ENCODE measurements around the gene GRWD1.

Gene GRWD1

DNA sequence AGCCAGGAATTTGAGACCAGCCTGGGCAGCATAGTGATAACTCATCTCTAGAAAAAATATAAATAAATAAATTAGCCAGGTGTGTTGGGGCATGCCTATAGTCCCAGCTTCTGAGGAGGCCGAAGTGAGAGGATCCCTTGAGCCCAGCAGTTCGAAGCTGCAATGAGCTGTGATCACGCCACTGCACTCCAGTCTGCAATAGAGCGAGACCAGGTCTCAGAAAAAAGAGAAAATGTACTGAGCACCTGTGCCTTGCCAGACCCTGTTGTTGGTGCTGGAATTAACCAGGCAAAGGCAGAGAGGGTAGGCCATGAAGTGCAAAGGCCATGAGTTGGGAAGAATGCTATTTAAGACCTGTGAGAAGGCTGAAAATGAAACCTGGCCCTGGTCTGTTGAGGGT, 26.1 kb downstream of the GRWD1 start (continued):
- TF ChIP-seq, protein P1, sequence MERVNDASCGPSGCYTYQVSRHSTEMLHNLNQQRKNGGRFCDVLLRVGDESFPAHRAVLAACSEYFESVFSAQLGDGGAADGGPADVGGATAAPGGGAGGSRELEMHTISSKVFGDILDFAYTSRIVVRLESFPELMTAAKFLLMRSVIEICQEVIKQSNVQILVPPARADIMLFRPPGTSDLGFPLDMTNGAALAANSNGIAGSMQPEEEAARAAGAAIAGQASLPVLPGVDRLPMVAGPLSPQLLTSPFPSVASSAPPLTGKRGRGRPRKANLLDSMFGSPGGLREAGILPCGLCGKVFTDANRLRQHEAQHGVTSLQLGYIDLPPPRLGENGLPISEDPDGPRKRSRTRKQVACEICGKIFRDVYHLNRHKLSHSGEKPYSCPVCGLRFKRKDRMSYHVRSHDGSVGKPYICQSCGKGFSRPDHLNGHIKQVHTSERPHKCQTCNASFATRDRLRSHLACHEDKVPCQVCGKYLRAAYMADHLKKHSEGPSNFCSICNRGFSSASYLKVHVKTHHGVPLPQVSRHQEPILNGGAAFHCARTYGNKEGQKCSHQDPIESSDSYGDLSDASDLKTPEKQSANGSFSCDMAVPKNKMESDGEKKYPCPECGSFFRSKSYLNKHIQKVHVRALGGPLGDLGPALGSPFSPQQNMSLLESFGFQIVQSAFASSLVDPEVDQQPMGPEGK (tag by site-specific recombination; IDR thresholded peaks at IDR 0.05): no peak
- no peak for TF ChIP-seq ZNF416 (tag by site-specific recombination; IDR thresholded peaks at IDR 0.05)
- no peak for TF ChIP-seq ZNF623 (tag by site-specific recombination; IDR thresholded peaks at IDR 0.05)
- TF ChIP-seq SETDB1 (IDR thresholded peaks at IDR 0.05; ENCODE audit: insufficient read length, low read length): no peak
- no peak for TF ChIP-seq REPIN1 (tag by site-specific recombination; IDR thresholded peaks at IDR 0.05; ENCODE audit: low read depth)
- TF ChIP-seq ZNF701 (tag by site-specific recombination; IDR thresholded peaks at IDR 0.05): no peak
- TF ChIP-seq, protein P2, sequence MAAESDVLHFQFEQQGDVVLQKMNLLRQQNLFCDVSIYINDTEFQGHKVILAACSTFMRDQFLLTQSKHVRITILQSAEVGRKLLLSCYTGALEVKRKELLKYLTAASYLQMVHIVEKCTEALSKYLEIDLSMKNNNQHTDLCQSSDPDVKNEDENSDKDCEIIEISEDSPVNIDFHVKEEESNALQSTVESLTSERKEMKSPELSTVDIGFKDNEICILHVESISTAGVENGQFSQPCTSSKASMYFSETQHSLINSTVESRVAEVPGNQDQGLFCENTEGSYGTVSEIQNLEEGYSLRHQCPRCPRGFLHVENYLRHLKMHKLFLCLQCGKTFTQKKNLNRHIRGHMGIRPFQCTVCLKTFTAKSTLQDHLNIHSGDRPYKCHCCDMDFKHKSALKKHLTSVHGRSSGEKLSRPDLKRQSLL (tag by site-specific recombination; IDR thresholded peaks at IDR 0.05): no peak
- no peak for TF ChIP-seq ZNF23 (tag by site-specific recombination; IDR thresholded peaks at IDR 0.05; ENCODE audit: borderline replicate concordance)
- TF ChIP-seq, protein P3, sequence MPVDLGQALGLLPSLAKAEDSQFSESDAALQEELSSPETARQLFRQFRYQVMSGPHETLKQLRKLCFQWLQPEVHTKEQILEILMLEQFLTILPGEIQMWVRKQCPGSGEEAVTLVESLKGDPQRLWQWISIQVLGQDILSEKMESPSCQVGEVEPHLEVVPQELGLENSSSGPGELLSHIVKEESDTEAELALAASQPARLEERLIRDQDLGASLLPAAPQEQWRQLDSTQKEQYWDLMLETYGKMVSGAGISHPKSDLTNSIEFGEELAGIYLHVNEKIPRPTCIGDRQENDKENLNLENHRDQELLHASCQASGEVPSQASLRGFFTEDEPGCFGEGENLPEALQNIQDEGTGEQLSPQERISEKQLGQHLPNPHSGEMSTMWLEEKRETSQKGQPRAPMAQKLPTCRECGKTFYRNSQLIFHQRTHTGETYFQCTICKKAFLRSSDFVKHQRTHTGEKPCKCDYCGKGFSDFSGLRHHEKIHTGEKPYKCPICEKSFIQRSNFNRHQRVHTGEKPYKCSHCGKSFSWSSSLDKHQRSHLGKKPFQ (tag by site-specific recombination; IDR thresholded peaks at IDR 0.05): no peak
- TF ChIP-seq, protein P4, sequence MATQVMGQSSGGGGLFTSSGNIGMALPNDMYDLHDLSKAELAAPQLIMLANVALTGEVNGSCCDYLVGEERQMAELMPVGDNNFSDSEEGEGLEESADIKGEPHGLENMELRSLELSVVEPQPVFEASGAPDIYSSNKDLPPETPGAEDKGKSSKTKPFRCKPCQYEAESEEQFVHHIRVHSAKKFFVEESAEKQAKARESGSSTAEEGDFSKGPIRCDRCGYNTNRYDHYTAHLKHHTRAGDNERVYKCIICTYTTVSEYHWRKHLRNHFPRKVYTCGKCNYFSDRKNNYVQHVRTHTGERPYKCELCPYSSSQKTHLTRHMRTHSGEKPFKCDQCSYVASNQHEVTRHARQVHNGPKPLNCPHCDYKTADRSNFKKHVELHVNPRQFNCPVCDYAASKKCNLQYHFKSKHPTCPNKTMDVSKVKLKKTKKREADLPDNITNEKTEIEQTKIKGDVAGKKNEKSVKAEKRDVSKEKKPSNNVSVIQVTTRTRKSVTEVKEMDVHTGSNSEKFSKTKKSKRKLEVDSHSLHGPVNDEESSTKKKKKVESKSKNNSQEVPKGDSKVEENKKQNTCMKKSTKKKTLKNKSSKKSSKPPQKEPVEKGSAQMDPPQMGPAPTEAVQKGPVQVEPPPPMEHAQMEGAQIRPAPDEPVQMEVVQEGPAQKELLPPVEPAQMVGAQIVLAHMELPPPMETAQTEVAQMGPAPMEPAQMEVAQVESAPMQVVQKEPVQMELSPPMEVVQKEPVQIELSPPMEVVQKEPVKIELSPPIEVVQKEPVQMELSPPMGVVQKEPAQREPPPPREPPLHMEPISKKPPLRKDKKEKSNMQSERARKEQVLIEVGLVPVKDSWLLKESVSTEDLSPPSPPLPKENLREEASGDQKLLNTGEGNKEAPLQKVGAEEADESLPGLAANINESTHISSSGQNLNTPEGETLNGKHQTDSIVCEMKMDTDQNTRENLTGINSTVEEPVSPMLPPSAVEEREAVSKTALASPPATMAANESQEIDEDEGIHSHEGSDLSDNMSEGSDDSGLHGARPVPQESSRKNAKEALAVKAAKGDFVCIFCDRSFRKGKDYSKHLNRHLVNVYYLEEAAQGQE (tag by site-specific recombination; IDR thresholded peaks at IDR 0.05): no peak

DNA sequence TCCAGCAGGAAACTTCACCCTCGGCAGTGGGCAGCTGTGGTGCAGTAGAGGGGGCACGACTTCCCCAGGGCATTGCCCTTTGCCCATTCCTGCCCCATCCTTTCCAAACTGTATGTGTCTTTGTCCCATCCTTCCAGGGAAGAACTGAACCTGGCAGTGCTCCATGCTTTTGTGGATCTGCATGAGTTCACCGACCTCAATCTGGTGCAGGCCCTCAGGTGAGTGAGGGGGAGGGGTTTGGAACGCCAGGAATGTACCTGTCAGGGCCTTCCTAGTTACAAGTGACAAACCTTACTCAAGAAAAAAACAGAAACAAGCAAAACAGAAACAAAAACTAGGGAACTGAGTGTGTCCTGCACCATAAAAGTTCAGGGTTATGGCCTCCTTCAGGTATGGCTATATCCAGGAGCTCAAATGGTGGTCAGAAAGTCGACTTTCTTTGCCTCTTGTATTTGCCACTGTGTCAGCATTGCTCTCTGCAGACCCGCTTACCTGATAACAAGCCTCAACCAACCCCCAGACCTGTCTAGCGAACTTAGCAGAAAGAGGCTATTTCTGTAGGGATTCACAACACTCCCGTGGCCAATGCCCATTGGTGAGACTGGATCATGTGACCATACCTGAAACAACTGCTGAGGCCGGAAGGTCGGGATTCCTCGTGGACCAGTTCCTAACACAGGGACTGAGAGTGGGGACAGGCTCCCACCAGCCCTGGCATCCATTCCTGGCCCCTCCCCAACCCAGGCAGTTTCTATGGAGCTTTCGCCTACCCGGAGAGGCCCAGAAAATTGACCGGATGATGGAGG, 27.6 kb downstream of the GRWD1 start:
- H3K27ac ChIP-seq (ENCODE audit: extremely low read depth, low read depth, low read length): no peak overlapping the region

DNA sequence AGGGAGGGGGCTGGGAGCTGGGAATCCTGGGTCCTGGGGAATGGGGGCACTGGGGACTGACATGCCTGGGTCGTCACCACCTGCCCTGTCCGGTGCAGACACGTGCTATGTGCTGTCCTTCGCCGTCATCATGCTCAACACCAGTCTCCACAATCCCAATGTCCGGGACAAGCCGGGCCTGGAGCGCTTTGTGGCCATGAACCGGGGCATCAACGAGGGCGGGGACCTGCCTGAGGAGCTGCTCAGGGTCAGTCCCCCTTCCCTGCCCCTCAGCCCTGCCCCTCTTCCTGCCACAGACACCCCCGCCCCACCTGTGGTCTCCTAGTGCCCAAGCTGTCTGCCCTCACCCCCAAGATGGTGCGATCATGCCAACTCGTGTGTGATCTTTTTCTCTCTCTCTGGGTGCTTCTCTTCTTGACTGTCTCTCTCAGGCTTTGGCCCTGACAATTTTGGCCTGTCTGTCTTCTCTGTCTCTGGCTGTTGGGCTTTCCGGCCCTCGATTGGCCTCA, 28.4 kb downstream of the GRWD1 start:
- Histone ChIP-seq H3K4me1 (ENCODE audit: control insufficient read depth, insufficient read depth, low read length) (peaks cover 4% of the 10 kb centered on the region), H3K27ac (ENCODE audit: extremely low read depth, low read depth, low read length) (0 out of 2 replicates have a peak overlapping the region, but pooled peaks have one; percentile 24), H3K36me3 (ENCODE audit: control insufficient read depth in 2 of 2, insufficient read depth in 1 of 2, low read length in 2 of 2) (peaks cover 43 to 81% of the 10 kb centered on the region in 2 experiments), H3K9me3 (ENCODE audit: control insufficient read depth, insufficient read depth, low read depth, low read length) (no peaks in the 10 kb centered on the region), H3K4me3 (ENCODE audit: low read depth, low read length) (no peak overlapping the region)
- ChIA-PET CTCF (interaction anchor here (0.9 to 3.4 kb wide), 4 partner anchors 14 to 114 kb away, joined by 3 to 18 read pairs (median 3); partner anchors contain the start of gene KDELR1), POLR2A (interaction anchor here (0.9 kb wide), 1 partner anchor 19 kb away, joined by 4 read pairs; no protein-coding TSS in a partner anchor)
- TF ChIP-seq, protein P5, sequence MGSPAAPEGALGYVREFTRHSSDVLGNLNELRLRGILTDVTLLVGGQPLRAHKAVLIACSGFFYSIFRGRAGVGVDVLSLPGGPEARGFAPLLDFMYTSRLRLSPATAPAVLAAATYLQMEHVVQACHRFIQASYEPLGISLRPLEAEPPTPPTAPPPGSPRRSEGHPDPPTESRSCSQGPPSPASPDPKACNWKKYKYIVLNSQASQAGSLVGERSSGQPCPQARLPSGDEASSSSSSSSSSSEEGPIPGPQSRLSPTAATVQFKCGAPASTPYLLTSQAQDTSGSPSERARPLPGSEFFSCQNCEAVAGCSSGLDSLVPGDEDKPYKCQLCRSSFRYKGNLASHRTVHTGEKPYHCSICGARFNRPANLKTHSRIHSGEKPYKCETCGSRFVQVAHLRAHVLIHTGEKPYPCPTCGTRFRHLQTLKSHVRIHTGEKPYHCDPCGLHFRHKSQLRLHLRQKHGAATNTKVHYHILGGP (tag by site-specific recombination; IDR thresholded peaks at IDR 0.05): no peak
- TF ChIP-seq ZBTB20 (tag by site-specific recombination; IDR thresholded peaks at IDR 0.05): no peak
- TF ChIP-seq, protein P6, sequence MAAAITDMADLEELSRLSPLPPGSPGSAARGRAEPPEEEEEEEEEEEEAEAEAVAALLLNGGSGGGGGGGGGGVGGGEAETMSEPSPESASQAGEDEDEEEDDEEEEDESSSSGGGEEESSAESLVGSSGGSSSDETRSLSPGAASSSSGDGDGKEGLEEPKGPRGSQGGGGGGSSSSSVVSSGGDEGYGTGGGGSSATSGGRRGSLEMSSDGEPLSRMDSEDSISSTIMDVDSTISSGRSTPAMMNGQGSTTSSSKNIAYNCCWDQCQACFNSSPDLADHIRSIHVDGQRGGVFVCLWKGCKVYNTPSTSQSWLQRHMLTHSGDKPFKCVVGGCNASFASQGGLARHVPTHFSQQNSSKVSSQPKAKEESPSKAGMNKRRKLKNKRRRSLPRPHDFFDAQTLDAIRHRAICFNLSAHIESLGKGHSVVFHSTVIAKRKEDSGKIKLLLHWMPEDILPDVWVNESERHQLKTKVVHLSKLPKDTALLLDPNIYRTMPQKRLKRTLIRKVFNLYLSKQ (tag by site-specific recombination; IDR thresholded peaks at IDR 0.05; ENCODE audit: borderline replicate concordance): no peak
- no peak for TF ChIP-seq ZNF133 (tag by site-specific recombination; IDR thresholded peaks at IDR 0.05)
- no peak for TF ChIP-seq ZNF777 (tag by site-specific recombination; IDR thresholded peaks at IDR 0.05; ENCODE audit: borderline replicate concordance)
- TF ChIP-seq ZNF658 (tag by site-specific recombination; IDR thresholded peaks at IDR 0.05): no peak
- TF ChIP-seq ZNF610 (tag by site-specific recombination; IDR thresholded peaks at IDR 0.05; ENCODE audit: borderline replicate concordance): no peak

More for the DNA sequence above, 27.6 kb downstream of the GRWD1 start:
- ChIA-PET POLR2A (interaction anchor here (0.9 to 1.2 kb wide), 2 partner anchors 20 to 29 kb away, joined by 4 to 5 read pairs; no protein-coding TSS in a partner anchor), CTCF (interaction anchor here (0.5 to 3.4 kb wide), 5 partner anchors 14 to 115 kb away, joined by 3 to 18 read pairs (median 3); partner anchors contain the start of gene KDELR1)
- H3K36me3 ChIP-seq (ENCODE audit: control insufficient read depth in 2 of 2, insufficient read depth in 1 of 2, low read length in 2 of 2): peaks cover 43 to 77% of the 10 kb centered on the region in 2 experiments
- no peak overlapping the region for H3K4me3 ChIP-seq (ENCODE audit: low read depth, low read length)
- TF ChIP-seq SCRT2 (tag by site-specific recombination; IDR thresholded peaks at IDR 0.05): no peak
- no peak for TF ChIP-seq ZNF596 (tag by site-specific recombination; IDR thresholded peaks at IDR 0.05)
- no peak for TF ChIP-seq ZIC2 (tag by site-specific recombination; IDR thresholded peaks at IDR 0.05)
- TF ChIP-seq YY1 (tag by site-specific recombination; IDR thresholded peaks at IDR 0.05): no peak
- no peak for TF ChIP-seq MEIS1 (CRISPR knock-in tag; IDR thresholded peaks at IDR 0.05; ENCODE audit: borderline replicate concordance)
- TF ChIP-seq ZNF302 (tag by site-specific recombination; IDR thresholded peaks at IDR 0.05; ENCODE audit: low read depth): no peak
- no peaks in the 10 kb centered on the region for H3K9me3 ChIP-seq (ENCODE audit: control insufficient read depth, insufficient read depth, low read depth, low read length)
- H3K4me1 ChIP-seq (ENCODE audit: control insufficient read depth, insufficient read depth, low read length): peaks cover 7% of the 10 kb centered on the region

All from HEK293 (cell line).